Thyroid gland (tissue), 4 donors: Measurements from ENCODE around the gene EVA1A.

Source experiments
- CTCF ChIP-seq, 6 experiments: fragments of 200-600 bp in 3 of 6; fragments of 450-650 bp in 3 of 6; sonication (generic) in 3 of 6; IDR thresholded peaks; one replicate each; pipeline ENCODE4 v1.5.1; 2016 to 2019; ENCODE audit warnings: antibody characterized with exemption in 6 of 6, mild to moderate bottlenecking in 2 of 6, inconsistent platforms in 1 of 6, moderate library complexity in 1 of 6
- POLR2A ChIP-seq, 2 donors: fragments of 450-650 bp; IDR thresholded peaks; one replicate each; pipeline ENCODE4 v1.6.1; 2017; ENCODE audit warnings: antibody characterized with exemption in 2 of 2, mild to moderate bottlenecking in 2 of 2, moderate library complexity in 1 of 2

- TF ChIP-seq CTCF (IDR thresholded peaks at IDR 0.05) (no peak), POLR2A (IDR thresholded peaks at IDR 0.05) (no peak)
These were observed 64.9 kb downstream of the EVA1A start for GRCh38 chr2:75495862-75496261.
